HCT116 (cell line): ENCODE measurements around the gene BRI3BP. TPM values are rescaled to one million over a fixed set of nuclear protein-coding genes. Genes with fewer than 3 reads are reported as not detected.

Experiments
- ATAC-seq: fragments of 200-7000 bp; cut with Tn5 transposase; 2 replicates; pipeline ENCODE4 v1.9.1; 2020; ENCODE audit warnings: mild to moderate bottlenecking, moderate library complexity
- BruUV-seq: library from RNA; stranded (reverse); fragments of 400-500 nt; replicated peaks from 2 replicates; lab custom pipeline; 2021; lab: Mats Ljungman, UMichigan
- CTCF ChIA-PET: fragments of 300-600 bp; sonication (Branson Sonifier 250); formaldehyde crosslinking; loops from one replicate; lab custom pipeline; 2021; ENCODE audit warnings: antibody characterized with exemption; lab: Charles Lee
- POLR2A ChIA-PET: fragments of 300-600, 350-600 bp; sonication (Branson Sonifier 250); formaldehyde crosslinking; loops from one replicate; lab custom pipeline; 2021; ENCODE audit warnings: antibody characterized with exemption; lab: Charles Lee
- RAD21 ChIA-PET, 2 experiments: fragments of 300-600 bp; sonication (Branson Sonifier 250); formaldehyde crosslinking; loops; one replicate each; lab custom pipeline; 2023; ENCODE audit warnings: low total read pairs in 2 of 2; ENCODE audit not compliant: uncharacterized antibody in 2 of 2, unreplicated experiment in 2 of 2, low non-redundant PET in 1 of 2; lab: Charles Lee
- DNase-seq: peaks from one replicate; pipeline ENCODE4 v3.0.0-alpha.2; 2010; ENCODE audit warnings: low read depth, low spot score
- H2AFZ ChIP-seq: fragments of 200-600 bp; shearing (Covaris generic), sonication (generic); 2 replicates; pipeline ENCODE4 v1.6.1; 2017; ENCODE audit warnings: low read depth, mixed run types, mixed read lengths, antibody characterized with exemption, low read length; ENCODE audit not compliant: poor library complexity, severe bottlenecking
- H3K27ac ChIP-seq: 2 replicates; pipeline ENCODE4 v1.5.1; 2012; ENCODE audit warnings: low read depth, low read length
- H3K27me3 ChIP-seq: fragments of 200-600 bp; sonication (generic); 2 replicates; pipeline ENCODE4 v1.6.1; 2016; ENCODE audit warnings: mixed run types, low read length, mixed read lengths; ENCODE audit not compliant: insufficient read depth
- H3K36me3 ChIP-seq, 2 experiments: fragments of 200-500 bp in 1 of 2; fragments of 200-600 bp in 1 of 2; sonication (Bioruptor generic) in 1 of 2; sonication (generic) in 1 of 2; 2 replicates each; pipeline versions ENCODE4 v1.5.1 to v1.6.1; 2014 to 2016; ENCODE audit warnings: low read length in 2 of 2, inconsistent platforms in 1 of 2, mixed read lengths in 1 of 2, mixed run types in 1 of 2; ENCODE audit not compliant: insufficient read depth in 2 of 2, control insufficient read depth in 1 of 2
- H3K4me1 ChIP-seq, 2 experiments: fragments of 200-600 bp in 1 of 2; sonication (generic) in 1 of 2; 2 replicates each; pipeline versions ENCODE4 v1.5.1 to v1.6.1; 2012 to 2017; ENCODE audit warnings: low read length in 2 of 2, inconsistent platforms in 1 of 2, mild to moderate bottlenecking in 1 of 2, mixed read lengths in 1 of 2, mixed run types in 1 of 2, moderate library complexity in 1 of 2; ENCODE audit not compliant: insufficient read depth in 2 of 2, control insufficient read depth in 1 of 2
- H3K4me2 ChIP-seq: fragments of 200-600 bp; sonication (generic); 2 replicates; pipeline ENCODE4 v1.6.1; 2017; ENCODE audit warnings: mixed run types, low read length, mixed read lengths
- H3K4me3 ChIP-seq, 2 experiments: fragments of 200-600 bp in 1 of 2; sonication (generic) in 1 of 2; replicated peaks in 1 of 2; 2 replicates each; pipeline ENCODE4 v1.5.1; 2011 to 2016; ENCODE audit warnings: low read length in 2 of 2, control low read depth in 1 of 2, low read depth in 1 of 2, mild to moderate bottlenecking in 1 of 2, mixed read lengths in 1 of 2, mixed run types in 1 of 2
- H3K79me2 ChIP-seq: fragments of 200-600 bp; sonication (generic); 2 replicates; pipeline ENCODE4 v1.6.1; 2017; ENCODE audit warnings: mild to moderate bottlenecking, mixed run types, low read length, moderate library complexity, mixed read lengths; ENCODE audit not compliant: insufficient read depth
- H3K9ac ChIP-seq: fragments of 200-600 bp; sonication (generic); 2 replicates; pipeline ENCODE4 v1.6.1; 2016; ENCODE audit warnings: low read length, mixed read lengths
- H3K9me2 ChIP-seq: fragments of 200-600 bp; sonication (generic), shearing (Covaris generic); 2 replicates; pipeline ENCODE4 v1.6.1; 2017; ENCODE audit warnings: mixed run types, mild to moderate bottlenecking, moderate library complexity; ENCODE audit not compliant: insufficient read depth
- H3K9me3 ChIP-seq, 2 experiments: fragments of 200-500 bp in 1 of 2; fragments of 200-600 bp in 1 of 2; sonication (Bioruptor generic) in 1 of 2; sonication (generic) in 1 of 2; 2 replicates each; pipeline ENCODE4 v1.6.1; 2014 to 2017; ENCODE audit warnings: low read length in 2 of 2, mixed read lengths in 2 of 2, inconsistent platforms in 1 of 2, low read depth in 1 of 2, mild to moderate bottlenecking in 1 of 2, mixed run types in 1 of 2, moderate library complexity in 1 of 2; ENCODE audit not compliant: control insufficient read depth in 1 of 2, insufficient read depth in 1 of 2
- H4K20me1 ChIP-seq: fragments of 200-600 bp; sonication (generic), shearing (Covaris generic); 2 replicates; pipeline ENCODE4 v1.6.1; 2017; ENCODE audit warnings: mixed run types, mild to moderate bottlenecking, moderate library complexity; ENCODE audit not compliant: insufficient read depth
- CTCF ChIP-seq, 3 experiments: fragments of 200-600 bp in 1 of 3; sonication (generic) in 1 of 3; IDR thresholded peaks in 2 of 3; conservative IDR thresholded peaks in 1 of 3; 2 replicates each; pipeline ENCODE4 v1.5.1; 2012 to 2017; ENCODE audit warnings: low read depth in 2 of 3, low read length in 2 of 3, antibody characterized with exemption in 1 of 3, borderline replicate concordance in 1 of 3, control low read depth in 1 of 3, mild to moderate bottlenecking in 1 of 3, mixed read lengths in 1 of 3, mixed run types in 1 of 3, moderate library complexity in 1 of 3; ENCODE audit not compliant: insufficient read depth in 1 of 3
- EZH2 ChIP-seq: fragments of 200-600 bp; sonication (generic); IDR thresholded peaks from 2 replicates; pipeline ENCODE4 v1.6.1; 2017; ENCODE audit warnings: antibody characterized with exemption, mixed run types
- FOSL1 ChIP-seq: IDR thresholded peaks from 2 replicates; pipeline ENCODE4 v1.6.1; 2012; ENCODE audit warnings: low read depth
- SRF ChIP-seq: IDR thresholded peaks from 2 replicates; pipeline ENCODE4 v1.6.1; 2012; ENCODE audit warnings: low read depth
- TCF7L2 ChIP-seq: IDR thresholded peaks from 2 replicates; pipeline ENCODE4 v1.7.0; 2011; ENCODE audit warnings: borderline replicate concordance, inconsistent platforms; ENCODE audit not compliant: insufficient read depth, insufficient read length; ENCODE audit errors: extremely low read depth
- ZFX ChIP-seq: fragments of 450-650 bp; IDR thresholded peaks from 2 replicates; pipeline ENCODE4 v1.6.1; 2017
- intact Hi-C: fragments of 100-400 bp; cut with micrococcal nuclease; formaldehyde crosslinking; loops from 2 replicates; pipeline ENCODE4 v1.10.0; 2022
- total RNA-seq: library from RNA; stranded (reverse); gene quantifications from one replicate; pipeline ENCODE4 v1.2.1, GENCODE V29; 2021; ENCODE audit not compliant: unreplicated experiment
- TF ChIP-seq, protein P1 (sequence below): IDR thresholded peaks from 2 replicates; pipeline ENCODE4 v1.6.1; 2011; ENCODE audit warnings: mild to moderate bottlenecking, low read length, moderate library complexity; ENCODE audit not compliant: insufficient replicate concordance; ENCODE audit errors: extremely low read depth

BRI3BP gene
- total RNA-seq, 1 experiment from 2014 or later = 40.1 TPM

GRCh38 chr12:125065021-125065918 is 71.8 kb downstream of the BRI3BP start, which contains the start of gene AACS (continued):
- TF ChIP-seq, protein P1, sequence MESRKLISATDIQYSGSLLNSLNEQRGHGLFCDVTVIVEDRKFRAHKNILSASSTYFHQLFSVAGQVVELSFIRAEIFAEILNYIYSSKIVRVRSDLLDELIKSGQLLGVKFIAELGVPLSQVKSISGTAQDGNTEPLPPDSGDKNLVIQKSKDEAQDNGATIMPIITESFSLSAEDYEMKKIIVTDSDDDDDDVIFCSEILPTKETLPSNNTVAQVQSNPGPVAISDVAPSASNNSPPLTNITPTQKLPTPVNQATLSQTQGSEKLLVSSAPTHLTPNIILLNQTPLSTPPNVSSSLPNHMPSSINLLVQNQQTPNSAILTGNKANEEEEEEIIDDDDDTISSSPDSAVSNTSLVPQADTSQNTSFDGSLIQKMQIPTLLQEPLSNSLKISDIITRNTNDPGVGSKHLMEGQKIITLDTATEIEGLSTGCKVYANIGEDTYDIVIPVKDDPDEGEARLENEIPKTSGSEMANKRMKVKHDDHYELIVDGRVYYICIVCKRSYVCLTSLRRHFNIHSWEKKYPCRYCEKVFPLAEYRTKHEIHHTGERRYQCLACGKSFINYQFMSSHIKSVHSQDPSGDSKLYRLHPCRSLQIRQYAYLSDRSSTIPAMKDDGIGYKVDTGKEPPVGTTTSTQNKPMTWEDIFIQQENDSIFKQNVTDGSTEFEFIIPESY = no peak
- TF ChIP-seq TCF7L2 (no peak), EZH2 (no peak)

DNA sequence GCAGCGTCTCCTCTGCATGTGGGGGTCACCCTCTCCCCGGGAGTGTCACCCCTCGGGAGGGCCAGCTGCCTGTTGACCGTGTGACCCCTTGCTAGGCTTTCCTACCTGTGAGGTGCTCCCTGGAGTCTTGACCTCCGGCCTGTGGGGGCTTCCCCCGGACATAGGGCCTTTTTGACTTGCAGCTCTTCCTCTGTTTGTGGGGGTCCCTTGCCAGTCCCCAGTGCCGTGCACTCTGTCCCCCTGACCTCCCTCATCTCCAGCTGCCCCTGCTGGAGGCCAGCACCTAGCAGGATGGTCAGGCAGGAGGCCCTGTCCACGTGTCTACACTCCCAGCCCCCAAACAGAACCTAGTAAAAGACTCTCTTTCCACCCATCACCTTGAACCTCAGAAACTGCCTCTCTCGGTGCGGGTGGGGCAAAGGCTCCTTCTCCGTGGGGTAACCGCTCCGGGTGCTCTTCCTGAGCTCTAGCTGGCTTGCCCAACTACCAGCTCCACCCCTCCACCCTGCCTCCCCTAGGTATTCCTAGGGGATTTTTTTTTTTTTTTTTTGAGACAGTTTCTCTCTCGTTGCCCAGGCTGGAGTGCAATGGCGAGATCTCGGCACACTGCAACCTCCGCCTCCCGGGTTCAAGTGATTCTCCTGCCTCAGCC is 72.6 kb downstream of the BRI3BP start:
- BruUV-seq = no TSS peak
- H3K27ac ChIP-seq = peak overlapping the region; percentile 47; the same call in 1 of the 2 replicates
- ChIA-PET CTCF (no interaction called here), RAD21 (no interaction called here), POLR2A (interaction anchor here (0.7 kb wide), 1 partner anchor 155 kb away, joined by 3 read pairs; no protein-coding TSS in a partner anchor)
- H3K9me3 ChIP-seq = no peaks in the 10 kb centered on the region
- H3K79me2 ChIP-seq = peaks cover 9% of the 10 kb centered on the region; the same call in 1 of the 2 replicates
- no peaks in the 10 kb centered on the region for H4K20me1 ChIP-seq
- peak overlapping the region; percentile 67 to 74 for H3K4me3 ChIP-seq
- H3K9ac ChIP-seq = peak overlapping the region; percentile 68
- ATAC-seq (peak; percentile 6), DNase-seq (no peak)
- peak overlapping the region; percentile 98 for H3K4me2 ChIP-seq
- H3K27me3 ChIP-seq = no peaks in the 10 kb centered on the region
- peaks cover 0 to 12% of the 10 kb centered on the region in 2 experiments; a peak in 3 of 4 replicates for H3K4me1 ChIP-seq
- intact Hi-C loops = loop anchor here (5.0 kb wide), 1 partner anchor 74 kb away; the partner anchor contains the start of gene BRI3BP
- H3K36me3 ChIP-seq = no peaks in the 10 kb centered on the region
- H3K9me2 ChIP-seq = no peaks in the 10 kb centered on the region
- 0 out of 2 replicates have a peak, but pooled peaks have one; percentile 7 for TF ChIP-seq ZFX
- no peak for TF ChIP-seq SRF
- TF ChIP-seq CTCF (IDR thresholded peaks at IDR 0.05 in 2 of 3, conservative IDR thresholded peaks at IDR 0.05 in 1 of 3; ENCODE audit: borderline replicate concordance in 1 of 3, insufficient read depth in 1 of 3, low read depth in 2 of 3, low read length in 2 of 3) = no peak
- TF ChIP-seq FOSL1 = no peak
- no peak overlapping the region for H2AFZ ChIP-seq
